Mesenchymal stem cell (in vitro differentiated cells and primary cell): Measurements from ENCODE around the gene FOXL3.
"Not testable (repeated sequence)": the region's sequence is repeated elsewhere in the genome, so short reads cannot be mapped to it uniquely, and the experiment has no call there.

Source experiments
- DNase-seq: peaks from one replicate; pipeline ENCODE4 v3.0.0-alpha.2; 2013
- H2AFZ ChIP-seq: one replicate; pipeline ENCODE4 v1.6.1; 2013; ENCODE audit warnings: low read depth, mild to moderate bottlenecking, control low read depth, inconsistent platforms, low read length, moderate library complexity
- H2AK5ac ChIP-seq: 2 replicates; pipeline ENCODE4 v1.6.1; 2013; ENCODE audit warnings: low read length, moderate library complexity, mild to moderate bottlenecking, inconsistent platforms; ENCODE audit not compliant: severe bottlenecking
- H2BK120ac ChIP-seq: one replicate; pipeline ENCODE4 v1.6.1; 2013; ENCODE audit warnings: low read depth, mild to moderate bottlenecking, inconsistent platforms, low read length, moderate library complexity
- H2BK12ac ChIP-seq, 2 experiments: one replicate each; pipeline ENCODE4 v1.6.1; 2013; ENCODE audit warnings: inconsistent platforms in 2 of 2, low read length in 2 of 2, mild to moderate bottlenecking in 2 of 2, moderate library complexity in 2 of 2, control low read depth in 1 of 2
- H2BK15ac ChIP-seq: one replicate; pipeline ENCODE4 v1.6.1; 2013; ENCODE audit warnings: mild to moderate bottlenecking, low read depth, inconsistent platforms; ENCODE audit not compliant: poor library complexity, severe bottlenecking
- H2BK5ac ChIP-seq: 2 replicates; pipeline ENCODE4 v1.6.1; 2013; ENCODE audit warnings: low read depth, mild to moderate bottlenecking, low read length, control low read depth, inconsistent platforms; ENCODE audit not compliant: poor library complexity, severe bottlenecking
- H3K14ac ChIP-seq, 2 experiments: one replicate each; pipeline ENCODE4 v1.6.1; 2013; ENCODE audit warnings: inconsistent platforms in 2 of 2, low read length in 2 of 2, control low read depth in 1 of 2, mild to moderate bottlenecking in 1 of 2, moderate library complexity in 1 of 2
- H3K18ac ChIP-seq, 2 experiments: one replicate each; pipeline ENCODE4 v1.6.1; 2013; ENCODE audit warnings: inconsistent platforms in 2 of 2, low read length in 2 of 2, control low read depth in 1 of 2, low read depth in 1 of 2, mild to moderate bottlenecking in 1 of 2
- H3K23ac ChIP-seq, 2 experiments: one replicate each; pipeline ENCODE4 v1.6.1; 2013; ENCODE audit warnings: inconsistent platforms in 2 of 2, low read length in 2 of 2, mild to moderate bottlenecking in 2 of 2, moderate library complexity in 2 of 2, control low read depth in 1 of 2
- H3K27ac ChIP-seq: 2 replicates; pipeline ENCODE4 v1.5.1; 2013; ENCODE audit warnings: mild to moderate bottlenecking, moderate library complexity, low read length, control low read depth, inconsistent platforms; ENCODE audit not compliant: poor library complexity, severe bottlenecking
- H3K27me3 ChIP-seq, 2 experiments: 2 replicates each; pipeline versions ENCODE4 v1.6.1 to v1.7.0; 2013; ENCODE audit warnings: low read length in 2 of 2, mild to moderate bottlenecking in 2 of 2, moderate library complexity in 2 of 2, control low read depth in 1 of 2, inconsistent platforms in 1 of 2; ENCODE audit not compliant: control insufficient read depth in 1 of 2, insufficient read depth in 1 of 2
- H3K36me3 ChIP-seq, 2 experiments: 2 replicates each; pipeline versions ENCODE4 v1.6.1 to v1.7.0; 2013; ENCODE audit warnings: low read length in 2 of 2, control low read depth in 1 of 2, inconsistent platforms in 1 of 2, low read depth in 1 of 2, mild to moderate bottlenecking in 1 of 2; ENCODE audit not compliant: insufficient read depth in 2 of 2, control insufficient read depth in 1 of 2
- H3K4ac ChIP-seq, 2 experiments: one replicate each; pipeline ENCODE4 v1.6.1; 2013; ENCODE audit warnings: inconsistent platforms in 2 of 2, low read length in 2 of 2, mild to moderate bottlenecking in 2 of 2, moderate library complexity in 2 of 2, control low read depth in 1 of 2, low read depth in 1 of 2
- H3K4me1 ChIP-seq: 2 replicates; pipeline ENCODE4 v1.6.1; 2013; ENCODE audit warnings: low read depth, low read length, control low read depth; ENCODE audit not compliant: control insufficient read depth, insufficient read depth
- H3K4me2 ChIP-seq: 2 replicates; pipeline ENCODE4 v1.6.1; 2013; ENCODE audit warnings: low read length, mild to moderate bottlenecking, inconsistent platforms; ENCODE audit not compliant: poor library complexity, severe bottlenecking
- H3K4me3 ChIP-seq, 2 experiments: 2 replicates each; pipeline versions ENCODE4 v1.5.1 to v1.7.0; 2013; ENCODE audit warnings: low read length in 2 of 2, mild to moderate bottlenecking in 2 of 2, control low read depth in 1 of 2, low read depth in 1 of 2; ENCODE audit not compliant: insufficient read depth in 1 of 2
- H3K79me1 ChIP-seq: replicated peaks from 2 replicates; pipeline ENCODE4 v1.6.1; 2013; ENCODE audit warnings: mild to moderate bottlenecking, control low read depth, low read length, inconsistent platforms; ENCODE audit not compliant: poor library complexity, severe bottlenecking
- H3K9ac ChIP-seq: 2 replicates; pipeline ENCODE4 v1.7.0; 2013; ENCODE audit warnings: mild to moderate bottlenecking, low read length, moderate library complexity
- H3K9me3 ChIP-seq: 2 replicates; pipeline ENCODE4 v1.7.0; 2013; ENCODE audit warnings: mild to moderate bottlenecking, low read length; ENCODE audit not compliant: control insufficient read depth
- H4K8ac ChIP-seq: one replicate; pipeline ENCODE4 v1.6.1; 2013; ENCODE audit warnings: inconsistent platforms, mild to moderate bottlenecking, low read length, moderate library complexity
- H4K91ac ChIP-seq: one replicate; pipeline ENCODE4 v1.6.1; 2013; ENCODE audit warnings: mild to moderate bottlenecking, low read length, inconsistent platforms
- WGBS: methylation state at CpG from one replicate; pipeline ENCODE4 v1.1.7; 2013; ENCODE audit warnings: mixed read lengths; 5-methylcytosine and 5-hydroxymethylcytosine counted together

The FOXL3 gene

GRCh38 chr7:334618-335357, 44.8 kb downstream of the FOXL3 start:
- no peak overlapping the region for H2AFZ ChIP-seq
- peaks cover 36 to 54% of the 10 kb centered on the region in 2 experiments for H3K27me3 ChIP-seq
- no peak overlapping the region for H3K4ac ChIP-seq
- no peak overlapping the region for H3K4me2 ChIP-seq
- no peak overlapping the region for H3K4me3 ChIP-seq
- H3K9ac ChIP-seq: no peak overlapping the region
- no peak overlapping the region for H3K18ac ChIP-seq
- no peaks in the 10 kb centered on the region for H3K79me1 ChIP-seq
- H3K27ac ChIP-seq: no peak overlapping the region
- no peak overlapping the region for H2BK12ac ChIP-seq
- no peak overlapping the region for H2BK15ac ChIP-seq
- DNase-seq: no peak
- no peak overlapping the region for H2AK5ac ChIP-seq
- no peaks in the 10 kb centered on the region for H3K36me3 ChIP-seq
- H2BK5ac ChIP-seq: no peak overlapping the region
- no peaks in the 10 kb centered on the region for H3K9me3 ChIP-seq
- H3K4me1 ChIP-seq: peaks cover 15% of the 10 kb centered on the region
- H2BK120ac ChIP-seq: no peak overlapping the region
- no peak overlapping the region for H3K23ac ChIP-seq
- WGBS: 89% methylated on average over 16 of the region's 16 CpGs
- no peak overlapping the region for H3K14ac ChIP-seq
- H4K8ac ChIP-seq: no peak overlapping the region
- no peak overlapping the region for H4K91ac ChIP-seq

- no peaks in the 10 kb centered on the region for H3K9me3 ChIP-seq
- peaks cover 39 to 54% of the 10 kb centered on the region in 2 experiments for H3K27me3 ChIP-seq
- no peak overlapping the region for H3K4me3 ChIP-seq
- no peak overlapping the region for H2AFZ ChIP-seq
- DNase-seq: no peak
- H2BK12ac ChIP-seq: no peak overlapping the region
- H4K91ac ChIP-seq: no peak overlapping the region
- H3K36me3 ChIP-seq: no peaks in the 10 kb centered on the region
- H3K4me2 ChIP-seq: no peak overlapping the region
- H2BK120ac ChIP-seq: no peak overlapping the region
- no peak overlapping the region for H3K4ac ChIP-seq
- no peak overlapping the region for H3K9ac ChIP-seq
- WGBS: 91% methylated on average over 11 of the region's 11 CpGs
- H3K23ac ChIP-seq: no peak overlapping the region
- no peak overlapping the region for H3K18ac ChIP-seq
- H2AK5ac ChIP-seq: no peak overlapping the region
- no peak overlapping the region for H2BK15ac ChIP-seq
- peaks cover 15% of the 10 kb centered on the region for H3K4me1 ChIP-seq
- no peak overlapping the region for H2BK5ac ChIP-seq
- no peak overlapping the region for H3K14ac ChIP-seq
- H3K27ac ChIP-seq: no peak overlapping the region
- H3K79me1 ChIP-seq: no peaks in the 10 kb centered on the region
- no peak overlapping the region for H4K8ac ChIP-seq
Observed at GRCh38 chr7:335358-336148, 45.6 kb downstream of the FOXL3 start.

GRCh38 chr7:336149-336533, 46.2 kb downstream of the FOXL3 start:
- 90% methylated on average over 17 of the region's 25 CpGs for WGBS
- H3K4ac ChIP-seq, H4K91ac ChIP-seq, H3K4me3 ChIP-seq, H2BK5ac ChIP-seq, H2AFZ ChIP-seq, H3K36me3 ChIP-seq, H3K79me1 ChIP-seq, H2BK15ac ChIP-seq, H3K9me3 ChIP-seq, H3K18ac ChIP-seq, H3K9ac ChIP-seq, H3K23ac ChIP-seq, H3K14ac ChIP-seq, H3K27ac ChIP-seq, H2BK120ac ChIP-seq, DNase-seq, H3K4me2 ChIP-seq, H2AK5ac ChIP-seq, H4K8ac ChIP-seq, H2BK12ac ChIP-seq: not testable (repeated sequence)
- Histone ChIP-seq H3K4me1 (peaks cover 15% of the 10 kb centered on the region), H3K27me3 (peaks cover 33 to 54% of the 10 kb centered on the region in 2 experiments)

GRCh38 chr7:336810-337566, 47.0 kb downstream of the FOXL3 start:
- WGBS: 88% methylated on average over 31 of the region's 34 CpGs
- no peaks in the 10 kb centered on the region for H3K36me3 ChIP-seq
- H2BK15ac ChIP-seq: no peak overlapping the region
- no peak overlapping the region for H2BK120ac ChIP-seq
- no peak overlapping the region for H2AFZ ChIP-seq
- H3K14ac ChIP-seq: no peak overlapping the region
- no peak overlapping the region for H2BK5ac ChIP-seq
- no peak overlapping the region for H4K91ac ChIP-seq
- H3K4me3 ChIP-seq: no peak overlapping the region
- peaks cover 32 to 53% of the 10 kb centered on the region in 2 experiments for H3K27me3 ChIP-seq
- no peaks in the 10 kb centered on the region for H3K9me3 ChIP-seq
- no peak overlapping the region for H2AK5ac ChIP-seq
- H3K23ac ChIP-seq: no peak overlapping the region
- H3K9ac ChIP-seq: no peak overlapping the region
- no peak overlapping the region for H4K8ac ChIP-seq
- no peak overlapping the region for H3K27ac ChIP-seq
- H2BK12ac ChIP-seq: no peak overlapping the region
- DNase-seq: no peak
- peaks cover 15% of the 10 kb centered on the region for H3K4me1 ChIP-seq
- no peaks in the 10 kb centered on the region for H3K79me1 ChIP-seq
- no peak overlapping the region for H3K4me2 ChIP-seq
- H3K4ac ChIP-seq: no peak overlapping the region
- no peak overlapping the region for H3K18ac ChIP-seq
